Left ventricle myocardium inferior (tissue), 1 donor: ENCODE results near the gene ANGEL1. TPM values are rescaled to one million over a fixed set of nuclear protein-coding genes. Genes with fewer than 3 reads are reported as not detected.

ENCODE experiments used
- DNase-seq: peaks from one replicate; pipeline ENCODE4 v3.0.0-alpha.2; 2020
- H3K27ac ChIP-seq: fragments of 200-600 bp; replicated peaks from 2 replicates; pipeline ENCODE4 v1.8.0; 2021
- H3K27me3 ChIP-seq: fragments of 200-600 bp; 2 replicates; pipeline ENCODE4 v1.8.0; 2021; ENCODE audit warnings: low read depth
- H3K36me3 ChIP-seq: fragments of 200-600 bp; 2 replicates; pipeline ENCODE4 v1.8.0; 2021
- H3K4me1 ChIP-seq: fragments of 200-600 bp; 2 replicates; pipeline ENCODE4 v1.8.0; 2021
- H3K4me3 ChIP-seq: fragments of 200-600 bp; 2 replicates; pipeline ENCODE4 v1.8.0; 2021; ENCODE audit warnings: mild to moderate bottlenecking, moderate library complexity
- H3K9me3 ChIP-seq: fragments of 200-600 bp; replicated peaks from 2 replicates; pipeline ENCODE4 v1.8.0; 2021
- CTCF ChIP-seq: fragments of 200-600 bp; IDR thresholded peaks from 2 replicates; pipeline ENCODE4 v1.8.0; 2021; ENCODE audit warnings: antibody characterized with exemption, mild to moderate bottlenecking, borderline replicate concordance
- intact Hi-C: fragments of 100-400 bp; cut with micrococcal nuclease; formaldehyde crosslinking; loops from one replicate; pipeline ENCODE4 v1.11.0; 2022
- total RNA-seq: library from RNA; stranded (reverse); fragmentation: NEBNext Ultra II Directional; extraction: Animal tissue kit (Norgen Biotek cat#: 25700); gene quantifications from one replicate; pipeline ENCODE4 v1.2.1, GENCODE V29; 2021
- donor health status: DM: no; HTN: yes; CAD: no; lungs with severe emphysema.

Gene ANGEL1
- total RNA-seq, 1 donor from 2014 or later: 9.3 TPM

GRCh38 chr14:76742185-76742584 is 70.5 kb downstream of the ANGEL1 start:
- no peak for TF ChIP-seq CTCF
- no peak for DNase-seq
- intact Hi-C loops: no loop called here
- Histone ChIP-seq H3K36me3 (peaks cover 10% of the 10 kb centered on the region), H3K27me3 (no peaks in the 10 kb centered on the region), H3K9me3 (peaks cover 54% of the 10 kb centered on the region), H3K4me1 (no peaks in the 10 kb centered on the region), H3K4me3 (no peak overlapping the region), H3K27ac (no peak overlapping the region)

- no peaks in the 10 kb centered on the region for H3K4me1 ChIP-seq
- H3K9me3 ChIP-seq: peaks cover 63% of the 10 kb centered on the region
- no peak for TF ChIP-seq CTCF
- DNase-seq: no peak
- intact Hi-C loops: no loop called here
- no peak overlapping the region for H3K27ac ChIP-seq
- peaks cover 10% of the 10 kb centered on the region for H3K36me3 ChIP-seq
- H3K4me3 ChIP-seq: no peak overlapping the region
- no peaks in the 10 kb centered on the region for H3K27me3 ChIP-seq
Observed at GRCh38 chr14:76741074-76741473, 71.6 kb downstream of the ANGEL1 start.

Other genes starting within 250 kb of the ANGEL1 start
- 12.4 TPM for gene VASH1, start 51.4 kb downstream of the ANGEL1 start, total RNA-seq
- not detected for gene LRRC74A, start 13.5 kb upstream of the ANGEL1 start, total RNA-seq
- 35.5 TPM for gene IRF2BPL, start 215.8 kb upstream of the ANGEL1 start, total RNA-seq